Keratinocyte (primary cell): ENCODE data around the gene UFD1.

Experiments
- EZH2 ChIP-seq: IDR thresholded peaks from one replicate; pipeline ENCODE4 v1.6.1; 2012; ENCODE audit warnings: inconsistent platforms, mild to moderate bottlenecking, low read length, moderate library complexity
- TF ChIP-seq, protein P1 (sequence below), 3 experiments: IDR thresholded peaks in 1 of 3; conservative IDR thresholded peaks in 1 of 3; optimal IDR thresholded peaks in 1 of 3; 2 replicates in 2 of 3; 3 replicates in 1 of 3; pipeline versions ENCODE3 to v1.5.1; 2011; ENCODE audit warnings: low read length in 3 of 3, mild to moderate bottlenecking in 3 of 3, moderate library complexity in 2 of 3, control low read depth in 1 of 3, inconsistent platforms in 1 of 3; ENCODE audit not compliant: insufficient read depth in 2 of 3; ENCODE audit errors: extremely low read depth in 1 of 3

DNA sequence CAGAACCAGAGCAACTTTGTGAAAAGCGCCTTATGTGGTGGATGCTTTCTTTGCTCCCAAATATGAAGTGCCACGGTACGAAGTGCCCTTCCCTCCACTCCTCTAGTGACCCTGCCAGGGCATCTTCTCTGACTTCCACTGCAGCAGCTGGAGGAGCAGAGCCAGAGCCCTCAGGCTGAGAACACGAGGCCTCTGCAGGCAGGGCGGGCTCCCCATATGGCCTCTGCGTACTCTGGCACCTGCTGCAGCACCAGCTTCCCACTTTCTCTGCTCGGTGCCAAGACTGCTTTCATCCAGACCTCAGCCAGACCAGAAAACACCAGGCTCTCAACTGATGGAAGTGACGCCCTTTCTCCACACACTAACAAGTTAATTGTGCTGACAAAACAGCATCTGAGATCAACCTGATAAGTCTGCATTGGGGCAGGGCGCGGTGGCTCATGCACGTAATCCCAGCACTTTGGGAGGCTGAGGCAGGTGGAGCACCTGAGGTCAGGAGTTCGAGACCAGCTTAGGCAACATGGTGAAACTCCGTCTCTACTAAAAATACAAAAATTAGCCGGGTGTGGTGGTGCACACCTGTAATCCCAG is 12.8 kb downstream of the UFD1 start:
- TF ChIP-seq, protein P1, sequence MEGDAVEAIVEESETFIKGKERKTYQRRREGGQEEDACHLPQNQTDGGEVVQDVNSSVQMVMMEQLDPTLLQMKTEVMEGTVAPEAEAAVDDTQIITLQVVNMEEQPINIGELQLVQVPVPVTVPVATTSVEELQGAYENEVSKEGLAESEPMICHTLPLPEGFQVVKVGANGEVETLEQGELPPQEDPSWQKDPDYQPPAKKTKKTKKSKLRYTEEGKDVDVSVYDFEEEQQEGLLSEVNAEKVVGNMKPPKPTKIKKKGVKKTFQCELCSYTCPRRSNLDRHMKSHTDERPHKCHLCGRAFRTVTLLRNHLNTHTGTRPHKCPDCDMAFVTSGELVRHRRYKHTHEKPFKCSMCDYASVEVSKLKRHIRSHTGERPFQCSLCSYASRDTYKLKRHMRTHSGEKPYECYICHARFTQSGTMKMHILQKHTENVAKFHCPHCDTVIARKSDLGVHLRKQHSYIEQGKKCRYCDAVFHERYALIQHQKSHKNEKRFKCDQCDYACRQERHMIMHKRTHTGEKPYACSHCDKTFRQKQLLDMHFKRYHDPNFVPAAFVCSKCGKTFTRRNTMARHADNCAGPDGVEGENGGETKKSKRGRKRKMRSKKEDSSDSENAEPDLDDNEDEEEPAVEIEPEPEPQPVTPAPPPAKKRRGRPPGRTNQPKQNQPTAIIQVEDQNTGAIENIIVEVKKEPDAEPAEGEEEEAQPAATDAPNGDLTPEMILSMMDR (optimal IDR thresholded peaks at IDR 0.05 in 1 of 3, IDR thresholded peaks at IDR 0.05 in 1 of 3, conservative IDR thresholded peaks at IDR 0.05 in 1 of 3; ENCODE audit: extremely low read depth in 1 of 3, insufficient read depth in 2 of 3, low read length in 3 of 3) = no peak
- TF ChIP-seq EZH2 = no peak
